ENCODE measurements around the gene EEIG1.

EEIG1 gene

DNA sequence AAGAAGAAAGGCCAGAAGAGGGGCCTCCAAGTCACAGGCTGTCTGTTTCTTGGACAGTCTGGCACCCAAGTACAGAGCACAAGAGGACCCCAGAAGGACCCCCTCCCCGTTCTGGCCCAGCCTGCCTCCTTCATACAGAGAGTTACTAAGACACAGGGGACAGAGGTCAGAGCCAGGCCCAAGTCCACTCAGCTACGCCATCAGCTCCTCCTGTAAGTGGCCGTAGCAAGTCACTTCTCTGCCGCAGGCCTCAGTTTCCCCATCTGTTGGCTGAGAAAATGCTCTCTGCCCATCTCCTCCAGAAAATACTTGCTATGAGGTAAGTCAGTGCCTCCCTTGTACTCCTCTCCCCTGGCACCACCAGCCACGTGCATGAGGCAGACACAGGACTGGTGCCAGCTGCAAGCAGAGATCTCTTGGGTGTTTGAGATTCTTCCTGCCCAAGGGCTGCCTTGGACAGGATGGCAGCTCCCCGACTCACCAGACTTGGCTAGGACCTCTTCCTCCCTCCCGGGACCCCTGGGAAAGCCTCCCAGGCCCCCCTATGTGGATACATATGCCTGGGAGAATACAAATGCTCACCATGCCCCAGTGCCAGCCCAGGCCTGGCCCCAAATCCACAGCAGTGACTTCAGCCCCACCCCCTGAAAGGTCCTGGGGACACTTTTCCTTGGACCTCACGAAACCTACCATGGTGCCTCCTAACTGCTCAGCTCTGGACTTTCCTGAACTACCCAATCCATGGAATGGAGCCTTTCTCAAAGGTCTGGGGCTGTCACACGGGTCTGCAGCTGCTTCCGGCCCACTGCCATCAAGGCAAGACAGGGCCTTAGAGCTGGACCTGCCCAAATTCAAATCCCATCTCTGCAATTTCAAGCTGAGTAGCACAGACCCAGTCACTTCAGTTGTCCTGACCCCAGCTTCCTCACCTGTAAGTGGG, 5.1 kb downstream of the EEIG1 start:
- no peak for DNase-seq (ENCODE audit: low read depth)
- no peak overlapping the region for H3K4me3 ChIP-seq (replicated peaks; ENCODE audit: low read depth, low read length)
- TF ChIP-seq, protein P1, sequence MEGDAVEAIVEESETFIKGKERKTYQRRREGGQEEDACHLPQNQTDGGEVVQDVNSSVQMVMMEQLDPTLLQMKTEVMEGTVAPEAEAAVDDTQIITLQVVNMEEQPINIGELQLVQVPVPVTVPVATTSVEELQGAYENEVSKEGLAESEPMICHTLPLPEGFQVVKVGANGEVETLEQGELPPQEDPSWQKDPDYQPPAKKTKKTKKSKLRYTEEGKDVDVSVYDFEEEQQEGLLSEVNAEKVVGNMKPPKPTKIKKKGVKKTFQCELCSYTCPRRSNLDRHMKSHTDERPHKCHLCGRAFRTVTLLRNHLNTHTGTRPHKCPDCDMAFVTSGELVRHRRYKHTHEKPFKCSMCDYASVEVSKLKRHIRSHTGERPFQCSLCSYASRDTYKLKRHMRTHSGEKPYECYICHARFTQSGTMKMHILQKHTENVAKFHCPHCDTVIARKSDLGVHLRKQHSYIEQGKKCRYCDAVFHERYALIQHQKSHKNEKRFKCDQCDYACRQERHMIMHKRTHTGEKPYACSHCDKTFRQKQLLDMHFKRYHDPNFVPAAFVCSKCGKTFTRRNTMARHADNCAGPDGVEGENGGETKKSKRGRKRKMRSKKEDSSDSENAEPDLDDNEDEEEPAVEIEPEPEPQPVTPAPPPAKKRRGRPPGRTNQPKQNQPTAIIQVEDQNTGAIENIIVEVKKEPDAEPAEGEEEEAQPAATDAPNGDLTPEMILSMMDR (IDR thresholded peaks at IDR 0.05; ENCODE audit: low read length, missing control alignments), result no peak

DNA sequence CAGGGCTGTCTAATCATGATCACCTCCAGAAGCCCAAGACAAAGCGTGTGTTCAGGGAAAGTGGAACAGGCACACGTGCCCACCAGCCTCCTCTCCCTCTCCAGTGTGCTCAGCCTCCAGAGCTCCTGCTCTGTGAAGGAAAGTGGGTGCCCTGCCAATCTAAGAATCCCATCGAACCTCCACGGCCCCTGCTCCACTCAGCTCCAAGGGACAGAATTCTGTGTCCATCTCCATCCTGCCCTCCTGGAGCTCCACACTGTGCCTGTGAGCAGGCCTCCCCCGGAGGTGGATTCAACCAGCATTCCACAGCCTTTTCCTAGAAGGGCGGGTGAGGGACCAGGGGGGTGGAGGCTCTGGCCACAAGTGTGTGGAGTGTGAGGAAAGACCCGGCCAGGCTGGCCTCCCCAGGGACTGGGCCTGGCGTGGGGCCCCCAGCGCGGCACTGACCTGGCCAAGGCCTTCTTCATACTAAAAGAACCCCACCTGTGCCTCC, 6.0 kb downstream of the EEIG1 start:
- DNase-seq (ENCODE audit: low read depth), result no peak
- H3K4me3 ChIP-seq (replicated peaks; ENCODE audit: low read depth, low read length), result no peak overlapping the region
- TF ChIP-seq, protein P1 (IDR thresholded peaks at IDR 0.05; ENCODE audit: low read length, missing control alignments), result no peak

DNA sequence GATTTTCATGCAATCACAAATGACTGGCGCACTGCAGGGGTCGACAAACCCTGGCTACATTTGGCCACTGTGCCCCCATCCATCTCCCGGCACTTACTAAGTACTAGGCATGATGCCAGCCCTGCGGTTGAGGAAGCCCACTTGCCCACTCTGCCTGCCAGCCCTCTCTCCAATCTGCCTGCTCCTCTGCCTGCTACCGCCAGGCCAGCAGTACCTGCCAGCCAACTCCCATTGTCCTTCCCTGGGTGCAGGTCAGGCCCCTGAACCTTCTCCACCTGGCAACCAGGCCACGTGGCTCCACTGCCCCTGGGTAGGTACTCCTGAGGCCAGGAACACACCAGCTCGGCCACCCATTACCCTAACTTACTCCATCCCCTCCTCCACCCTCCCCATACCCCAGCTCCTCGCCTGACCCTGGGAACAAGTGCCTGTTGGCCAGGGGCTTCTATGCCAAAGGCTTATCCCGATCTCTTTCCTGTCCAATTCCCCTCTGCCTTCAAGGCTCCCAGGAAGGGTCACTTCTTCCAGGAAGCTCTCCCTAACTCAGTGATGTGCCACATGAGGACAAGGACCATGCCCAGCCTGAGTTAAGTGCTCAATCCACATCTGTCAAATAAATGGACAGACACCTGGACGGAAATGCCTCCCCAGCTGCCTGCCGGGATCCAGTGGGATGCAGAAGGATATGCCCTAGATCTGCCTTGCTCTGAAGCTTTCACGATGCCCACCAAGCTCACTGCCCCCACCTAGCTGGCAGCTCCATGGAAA, 6.6 kb downstream of the EEIG1 start:
- no peak for DNase-seq (ENCODE audit: low read depth)
- TF ChIP-seq, protein P1 (IDR thresholded peaks at IDR 0.05; ENCODE audit: low read length, missing control alignments), result no peak
- H3K4me3 ChIP-seq (replicated peaks; ENCODE audit: low read depth, low read length), result no peak overlapping the region

DNA sequence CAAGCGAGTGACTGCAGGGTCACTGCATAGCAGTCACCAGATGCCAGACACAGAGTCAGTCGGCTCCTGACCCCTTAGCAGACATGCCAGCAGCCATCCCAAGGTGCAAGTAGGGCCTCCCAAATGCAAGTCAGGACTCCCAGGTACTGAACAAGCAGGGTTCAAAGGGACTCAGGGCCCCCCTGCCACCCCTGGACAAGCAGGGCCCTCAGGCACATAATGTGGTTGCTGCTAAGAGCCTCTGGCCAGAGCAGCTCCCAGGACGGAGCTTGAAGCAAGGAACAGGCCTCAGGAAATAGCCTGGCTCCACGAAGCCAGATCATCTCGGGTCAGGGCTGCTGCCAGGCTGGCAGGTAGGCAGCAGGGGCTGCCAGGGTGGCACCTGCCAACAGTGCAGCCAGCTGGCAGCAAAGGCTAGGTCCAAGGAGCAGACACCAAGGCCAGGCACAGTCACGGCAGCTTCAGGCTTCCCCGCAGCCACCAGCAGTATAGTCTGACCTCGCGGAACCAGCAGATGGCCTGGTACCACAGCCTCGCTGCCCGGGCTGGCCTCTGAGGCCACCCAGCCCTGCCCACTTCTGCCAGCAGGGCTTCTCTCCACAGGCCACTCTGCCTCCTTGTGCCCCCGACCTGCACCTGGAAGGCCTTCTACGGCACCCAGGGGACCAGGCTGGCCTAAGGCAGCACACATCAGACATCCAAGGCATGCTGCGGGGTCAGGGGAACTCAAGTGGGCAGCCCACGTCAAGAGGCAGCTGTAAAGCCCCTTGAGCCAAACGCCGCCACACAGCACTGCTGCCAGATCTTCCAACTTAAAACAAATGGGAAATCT, 7.4 kb downstream of the EEIG1 start:
- DNase-seq (ENCODE audit: low read depth), result no peak
- TF ChIP-seq, protein P1 (IDR thresholded peaks at IDR 0.05; ENCODE audit: low read length, missing control alignments), result no peak
- no peak overlapping the region for H3K4me3 ChIP-seq (replicated peaks; ENCODE audit: low read depth, low read length)

DNA sequence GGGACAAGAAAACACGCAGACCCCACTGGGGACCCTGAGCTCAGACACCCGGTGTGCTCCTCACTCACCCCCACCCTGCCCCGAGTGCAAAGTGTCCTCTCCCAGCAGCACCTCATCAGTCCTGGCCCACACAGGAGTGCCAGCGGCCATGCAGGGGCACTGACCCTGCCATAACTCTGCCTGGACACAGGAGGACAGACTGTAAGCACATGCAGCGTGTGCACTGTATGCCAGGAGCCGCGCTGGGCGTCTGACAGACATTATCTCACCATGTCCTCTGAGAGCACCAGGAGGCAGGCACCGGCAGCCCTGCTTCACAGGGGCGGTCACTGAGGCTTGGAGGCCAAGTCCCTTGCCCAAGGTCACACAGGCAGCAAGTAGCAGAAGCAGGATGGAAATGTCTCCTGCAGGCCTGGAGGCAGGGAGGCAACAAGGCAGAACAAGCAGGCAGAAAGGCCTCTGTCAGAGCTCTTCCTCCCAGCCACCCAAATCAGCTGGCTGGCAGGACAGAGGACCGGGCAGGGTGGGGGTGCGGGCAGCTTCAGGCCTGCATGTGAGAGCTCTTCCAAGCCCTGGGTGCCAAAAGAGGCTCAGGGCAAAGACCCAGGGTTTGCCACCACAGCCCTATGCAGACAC, 8.4 kb downstream of the EEIG1 start:
- no peak overlapping the region for H3K4me3 ChIP-seq (replicated peaks; ENCODE audit: low read depth, low read length)
- TF ChIP-seq, protein P1 (IDR thresholded peaks at IDR 0.05; ENCODE audit: low read length, missing control alignments), result no peak
- no peak for DNase-seq (ENCODE audit: low read depth)
